ENCODE results near the gene SDCCAG8. TPM values are rescaled to one million over a fixed set of nuclear protein-coding genes. Genes with fewer than 3 reads are reported as not detected.

SDCCAG8 gene
- total RNA-seq, 1 donor from 2014 or later, result 97.1 TPM

DNA sequence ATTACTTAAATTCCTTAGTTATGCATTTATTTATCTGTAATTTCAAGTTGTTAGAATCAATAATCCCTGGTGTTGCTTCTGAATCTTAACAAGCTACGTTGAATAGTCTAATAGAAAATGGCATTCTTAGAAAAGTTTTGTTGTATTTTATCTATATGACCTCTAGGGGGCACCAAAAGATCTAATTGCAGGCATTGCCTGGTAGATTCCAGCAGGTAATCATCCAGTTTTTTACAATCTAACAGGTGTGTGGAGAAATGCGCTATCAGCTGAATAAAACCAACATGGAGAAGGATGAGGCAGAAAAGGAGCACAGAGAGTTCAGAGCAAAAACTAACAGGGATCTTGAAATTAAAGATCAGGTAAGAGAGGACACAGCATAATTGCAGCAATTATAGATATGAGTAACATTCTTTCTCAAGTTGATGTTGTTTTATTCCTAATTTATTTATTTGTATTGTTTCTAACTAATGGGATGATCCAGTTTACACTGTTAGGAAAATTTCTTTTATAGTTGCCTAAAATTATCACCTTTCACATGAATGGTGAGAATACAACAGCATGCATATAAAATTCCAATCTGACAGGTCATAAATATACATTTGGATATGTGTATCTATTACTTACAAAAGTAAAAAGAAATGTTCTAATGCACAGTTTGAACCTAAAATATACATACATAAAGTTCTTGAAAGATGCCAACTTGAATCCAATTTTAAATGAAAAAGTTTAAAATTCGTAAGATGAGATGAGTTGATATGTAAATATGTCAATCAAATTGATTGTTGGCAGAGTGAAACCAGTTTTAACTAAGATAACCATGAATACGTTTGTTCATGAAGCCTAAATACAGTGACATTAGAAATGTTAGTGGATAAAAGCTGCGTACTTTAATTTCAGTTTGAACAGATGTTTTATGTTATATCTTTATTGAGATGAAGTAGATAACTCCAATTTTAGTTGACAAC, 88.4 kb downstream of the SDCCAG8 start:
- TF ChIP-seq, protein P1, sequence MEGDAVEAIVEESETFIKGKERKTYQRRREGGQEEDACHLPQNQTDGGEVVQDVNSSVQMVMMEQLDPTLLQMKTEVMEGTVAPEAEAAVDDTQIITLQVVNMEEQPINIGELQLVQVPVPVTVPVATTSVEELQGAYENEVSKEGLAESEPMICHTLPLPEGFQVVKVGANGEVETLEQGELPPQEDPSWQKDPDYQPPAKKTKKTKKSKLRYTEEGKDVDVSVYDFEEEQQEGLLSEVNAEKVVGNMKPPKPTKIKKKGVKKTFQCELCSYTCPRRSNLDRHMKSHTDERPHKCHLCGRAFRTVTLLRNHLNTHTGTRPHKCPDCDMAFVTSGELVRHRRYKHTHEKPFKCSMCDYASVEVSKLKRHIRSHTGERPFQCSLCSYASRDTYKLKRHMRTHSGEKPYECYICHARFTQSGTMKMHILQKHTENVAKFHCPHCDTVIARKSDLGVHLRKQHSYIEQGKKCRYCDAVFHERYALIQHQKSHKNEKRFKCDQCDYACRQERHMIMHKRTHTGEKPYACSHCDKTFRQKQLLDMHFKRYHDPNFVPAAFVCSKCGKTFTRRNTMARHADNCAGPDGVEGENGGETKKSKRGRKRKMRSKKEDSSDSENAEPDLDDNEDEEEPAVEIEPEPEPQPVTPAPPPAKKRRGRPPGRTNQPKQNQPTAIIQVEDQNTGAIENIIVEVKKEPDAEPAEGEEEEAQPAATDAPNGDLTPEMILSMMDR (IDR thresholded peaks at IDR 0.05), result peak; percentile 51 to 75 (median 69)

DNA sequence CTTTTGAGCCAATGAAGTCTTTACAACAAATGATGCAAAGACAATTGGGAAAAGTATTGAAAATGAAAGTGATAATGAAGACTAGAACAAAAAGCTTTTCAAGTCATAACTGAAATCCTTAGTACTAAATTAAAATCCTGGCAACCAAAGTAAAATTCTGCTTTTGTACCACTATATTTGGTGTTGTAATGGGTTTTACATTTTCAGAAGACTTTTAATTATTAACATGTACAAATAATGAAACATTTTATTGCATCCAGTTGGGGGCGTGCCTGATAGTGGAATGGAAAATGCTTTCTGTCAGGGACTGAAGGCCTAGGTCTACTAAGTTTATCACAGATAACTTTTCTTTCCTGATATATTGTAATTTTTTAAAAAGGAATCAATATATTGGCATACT, 89.4 kb downstream of the SDCCAG8 start:
- intact Hi-C loops (cut with DNase I), result loop anchor here (10.0 kb wide), 1 partner anchor 400 kb away; no protein-coding TSS in a partner anchor
- H3K9me3 ChIP-seq, result no peaks in the 10 kb centered on the region
- TF ChIP-seq, protein P1 (IDR thresholded peaks at IDR 0.05), result no peak
- H3K27ac ChIP-seq, result no peak overlapping the region
- H3K4me1 ChIP-seq, result no peaks in the 10 kb centered on the region
- peaks cover 4 to 8% of the 10 kb centered on the region in 2 donors for H3K36me3 ChIP-seq
- DNase-seq (ENCODE audit: low spot score in 2 of 2), result no peak
- no peak overlapping the region for H3K4me3 ChIP-seq
- no peaks in the 10 kb centered on the region for H3K27me3 ChIP-seq

More for the DNA sequence above, 88.4 kb downstream of the SDCCAG8 start:
- H3K9me3 ChIP-seq, result no peaks in the 10 kb centered on the region
- no peak for DNase-seq (ENCODE audit: low spot score in 2 of 2)
- H3K4me1 ChIP-seq, result no peaks in the 10 kb centered on the region
- intact Hi-C loops (cut with DNase I), result loop anchor here (1.0 to 10.0 kb wide), 2 partner anchors 401 to 929 kb away; no protein-coding TSS in a partner anchor
- no peaks in the 10 kb centered on the region for H3K27me3 ChIP-seq
- peaks cover 4 to 8% of the 10 kb centered on the region in 2 donors for H3K36me3 ChIP-seq
- H3K4me3 ChIP-seq, result no peak overlapping the region
- no peak overlapping the region for H3K27ac ChIP-seq

DNA sequence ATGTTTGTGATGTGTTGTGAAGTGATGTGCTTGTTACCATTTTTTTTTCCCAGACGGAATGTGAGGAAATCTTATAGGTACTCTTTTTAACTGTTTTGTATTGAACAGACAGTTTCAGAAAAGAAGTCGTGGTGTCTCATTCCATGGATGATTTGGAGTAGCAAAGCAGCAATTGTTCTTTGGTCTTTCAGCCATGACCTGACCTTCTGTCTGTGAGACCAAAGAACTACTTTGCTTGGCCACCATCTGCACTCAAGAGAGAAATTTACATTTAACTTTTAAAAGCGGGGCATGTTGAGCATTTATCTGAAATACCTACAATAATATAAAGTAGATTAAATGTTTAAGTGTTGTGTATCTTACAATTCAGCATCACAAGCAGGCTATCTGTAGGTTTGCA, 90.2 kb downstream of the SDCCAG8 start:
- Histone ChIP-seq H3K27me3 (no peaks in the 10 kb centered on the region), H3K9me3 (no peaks in the 10 kb centered on the region), H3K4me1 (no peaks in the 10 kb centered on the region), H3K36me3 (peaks cover 9 to 10% of the 10 kb centered on the region in 2 donors), H3K27ac (no peak overlapping the region), H3K4me3 (no peak overlapping the region)
- TF ChIP-seq, protein P1 (IDR thresholded peaks at IDR 0.05), result no peak
- intact Hi-C loops (cut with DNase I), result loop anchor here (10.0 kb wide), 1 partner anchor 399 kb away; no protein-coding TSS in a partner anchor
- DNase-seq (ENCODE audit: low spot score in 2 of 2), result no peak

DNA sequence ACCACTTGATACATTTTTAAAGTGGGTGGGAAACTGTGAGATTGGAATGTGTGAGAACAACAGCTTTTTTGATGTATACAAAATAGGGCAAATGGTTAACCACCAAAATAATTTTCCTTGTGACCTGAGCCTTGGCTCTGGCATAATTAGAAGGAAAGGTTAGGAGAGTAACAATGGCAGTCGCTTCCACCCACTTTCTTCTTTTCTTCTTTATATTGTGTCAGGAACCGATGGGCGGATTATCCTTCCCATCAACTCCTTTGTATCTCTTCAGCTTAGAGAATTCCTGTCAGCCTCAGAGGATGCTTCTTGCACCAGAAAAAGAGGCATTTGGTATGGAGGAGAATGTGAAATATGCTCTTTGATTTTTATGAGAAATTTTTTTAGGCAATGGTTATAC, 90.6 kb downstream of the SDCCAG8 start:
- TF ChIP-seq, protein P1 (IDR thresholded peaks at IDR 0.05), result no peak
- Histone ChIP-seq H3K27me3 (no peaks in the 10 kb centered on the region), H3K27ac (no peak overlapping the region), H3K9me3 (no peaks in the 10 kb centered on the region), H3K4me1 (no peaks in the 10 kb centered on the region), H3K4me3 (no peak overlapping the region), H3K36me3 (peaks cover 12 to 13% of the 10 kb centered on the region in 2 donors)
- no peak for DNase-seq (ENCODE audit: low spot score in 2 of 2)
- intact Hi-C loops (cut with DNase I), result loop anchor here (10.0 kb wide), 1 partner anchor 398 kb away; no protein-coding TSS in a partner anchor

DNA sequence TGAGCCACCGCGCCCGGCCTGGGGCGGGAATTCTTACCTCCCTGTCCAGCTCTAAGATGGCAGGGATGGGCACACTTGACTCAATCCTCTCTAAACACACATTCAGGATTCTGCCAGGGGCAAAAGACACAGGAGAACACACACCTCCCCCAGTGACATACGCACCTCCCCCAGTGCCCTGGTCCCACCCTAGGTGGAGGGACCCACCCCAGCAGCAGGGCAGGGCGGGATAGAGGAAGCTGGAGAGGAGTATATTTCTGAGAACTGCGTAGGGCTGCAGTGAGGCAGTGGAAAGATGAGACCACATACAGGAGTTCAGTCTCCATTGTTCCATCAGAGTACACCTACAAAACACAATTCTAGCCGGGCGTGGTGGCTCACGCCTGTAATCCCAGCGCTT, 92.5 kb downstream of the SDCCAG8 start:
- DNase-seq (ENCODE audit: low spot score in 2 of 2), result no peak
- Histone ChIP-seq H3K36me3 (peaks cover 8 to 13% of the 10 kb centered on the region in 2 donors), H3K27me3 (no peaks in the 10 kb centered on the region), H3K9me3 (no peaks in the 10 kb centered on the region), H3K4me3 (no peak overlapping the region), H3K27ac (no peak overlapping the region), H3K4me1 (no peaks in the 10 kb centered on the region)
- intact Hi-C loops (cut with DNase I), result loop anchor here (10.0 kb wide), 1 partner anchor 396 kb away; no protein-coding TSS in a partner anchor
- TF ChIP-seq, protein P1 (IDR thresholded peaks at IDR 0.05), result no peak
